ENCODE measurements around the gene SRP14.

DNA sequence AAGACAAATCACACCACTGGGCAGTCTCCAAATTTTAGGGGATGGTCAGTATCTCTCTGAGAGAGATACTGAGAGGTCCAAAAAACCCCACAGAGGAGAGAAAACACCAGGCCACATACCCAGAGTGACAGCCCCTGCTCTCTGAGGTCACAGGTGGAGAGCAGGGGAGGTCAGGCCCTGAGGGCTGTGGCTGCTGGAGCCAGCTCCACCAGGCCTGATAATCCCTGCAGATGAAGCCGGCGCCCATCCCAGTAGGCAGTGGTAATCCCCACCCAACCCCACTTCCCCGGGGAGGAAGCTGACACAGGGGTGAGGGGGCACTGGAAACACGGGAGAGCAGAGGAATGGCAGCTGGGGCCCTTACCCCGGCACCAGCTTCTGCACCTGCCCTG is 31.2 kb upstream of the SRP14 start:
- TF ChIP-seq, protein P1, sequence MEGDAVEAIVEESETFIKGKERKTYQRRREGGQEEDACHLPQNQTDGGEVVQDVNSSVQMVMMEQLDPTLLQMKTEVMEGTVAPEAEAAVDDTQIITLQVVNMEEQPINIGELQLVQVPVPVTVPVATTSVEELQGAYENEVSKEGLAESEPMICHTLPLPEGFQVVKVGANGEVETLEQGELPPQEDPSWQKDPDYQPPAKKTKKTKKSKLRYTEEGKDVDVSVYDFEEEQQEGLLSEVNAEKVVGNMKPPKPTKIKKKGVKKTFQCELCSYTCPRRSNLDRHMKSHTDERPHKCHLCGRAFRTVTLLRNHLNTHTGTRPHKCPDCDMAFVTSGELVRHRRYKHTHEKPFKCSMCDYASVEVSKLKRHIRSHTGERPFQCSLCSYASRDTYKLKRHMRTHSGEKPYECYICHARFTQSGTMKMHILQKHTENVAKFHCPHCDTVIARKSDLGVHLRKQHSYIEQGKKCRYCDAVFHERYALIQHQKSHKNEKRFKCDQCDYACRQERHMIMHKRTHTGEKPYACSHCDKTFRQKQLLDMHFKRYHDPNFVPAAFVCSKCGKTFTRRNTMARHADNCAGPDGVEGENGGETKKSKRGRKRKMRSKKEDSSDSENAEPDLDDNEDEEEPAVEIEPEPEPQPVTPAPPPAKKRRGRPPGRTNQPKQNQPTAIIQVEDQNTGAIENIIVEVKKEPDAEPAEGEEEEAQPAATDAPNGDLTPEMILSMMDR (conservative IDR thresholded peaks at IDR 0.05) = no peak
- TF ChIP-seq ZFX (IDR thresholded peaks at IDR 0.05) = no peak
